OCI-M2 (cell line): Measurements from ENCODE around the gene NBEA.

Experiments
- DNase-seq: peaks from one replicate; lab custom pipeline; 2025; ENCODE audit not compliant: unreplicated experiment; lab: John Stamatoyannopoulos, UW

NBEA gene

GRCh38 chr13:35256459-35257148 lies 314.5 kb downstream of the NBEA start:
- no peak for DNase-seq

DNA sequence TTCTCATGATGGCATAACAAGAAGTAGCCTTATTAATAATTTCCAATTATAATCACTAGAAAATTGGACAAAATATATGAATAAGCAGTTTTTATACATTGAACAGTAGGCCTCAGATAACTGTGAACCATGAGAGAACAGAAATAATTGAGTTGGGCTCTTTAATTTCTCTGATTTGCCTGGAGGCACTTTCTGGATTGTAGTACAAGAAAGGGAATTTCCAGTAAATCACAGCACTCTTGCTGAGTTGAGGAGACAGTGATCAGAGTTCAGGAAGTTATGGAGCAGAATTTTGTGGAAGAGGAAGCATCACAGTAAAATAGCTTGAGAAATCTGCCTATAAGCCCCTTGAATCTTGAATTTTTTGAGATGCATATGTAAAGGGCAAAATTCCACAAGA lies 318.2 kb downstream of the NBEA start:
- DNase-seq, result no peak

GRCh38 chr13:35266412-35266811 lies 324.3 kb downstream of the NBEA start:
- no peak for DNase-seq

GRCh38 chr13:35278917-35279316 lies 336.8 kb downstream of the NBEA start:
- no peak for DNase-seq

DNA sequence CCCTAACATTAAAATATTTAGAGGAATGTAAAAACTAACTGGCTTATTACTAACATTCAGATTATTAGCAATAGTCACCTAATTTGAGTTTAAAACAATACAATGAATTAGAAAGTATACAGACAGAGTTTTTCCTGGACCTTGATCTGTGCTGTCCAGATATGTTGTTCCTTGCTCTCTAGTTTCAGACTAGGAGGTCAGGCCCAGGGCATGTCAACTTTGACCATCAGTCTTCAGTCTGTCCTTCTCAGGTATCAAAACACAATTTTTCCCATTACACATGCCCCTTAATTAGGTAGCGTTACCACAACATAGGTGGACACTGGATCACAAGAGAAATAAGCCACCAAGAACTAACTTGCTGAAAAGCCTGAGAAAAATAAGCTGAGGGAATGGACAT lies 337.4 kb downstream of the NBEA start:
- DNase-seq, result no peak

DNA sequence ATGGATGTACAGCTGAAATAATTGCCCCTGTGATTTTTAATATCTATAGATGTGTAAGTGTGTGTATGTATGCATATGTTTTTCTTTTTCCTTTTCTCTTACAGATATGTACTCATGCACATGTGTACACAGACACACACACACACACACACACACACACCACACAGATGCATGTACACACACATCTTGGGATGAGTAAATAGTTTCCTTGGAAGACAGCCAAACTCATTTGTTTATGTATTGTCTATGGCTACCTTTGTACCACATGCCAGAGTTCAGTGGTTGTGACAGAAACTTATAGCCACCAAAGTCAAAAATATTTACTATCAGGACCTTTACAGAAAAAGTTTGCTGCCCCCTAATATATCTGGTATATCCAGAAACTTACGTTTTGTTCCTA lies 341.8 kb downstream of the NBEA start:
- DNase-seq, result no peak

- no peak for DNase-seq
Measured at GRCh38 chr13:35285677-35286076, 343.6 kb downstream of the NBEA start.

DNA sequence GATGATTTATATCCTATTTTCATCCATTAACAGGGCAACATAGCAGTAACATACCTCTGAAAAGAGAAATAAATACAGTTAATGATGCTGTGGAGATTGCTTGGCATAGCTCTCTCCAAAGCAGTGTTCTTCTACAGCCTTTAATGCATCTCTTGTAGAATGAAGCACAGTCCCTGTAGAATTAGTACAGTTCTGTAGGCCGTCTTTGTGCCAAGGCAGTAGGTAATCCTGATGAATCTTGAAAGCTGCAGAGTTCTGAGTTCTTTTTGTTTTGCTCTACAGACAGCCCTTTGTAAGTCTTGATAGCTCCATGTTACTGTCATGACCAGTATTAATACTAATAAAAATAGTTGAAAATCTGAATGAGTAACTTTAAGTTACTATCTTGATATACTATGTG lies 350.3 kb downstream of the NBEA start:
- DNase-seq, result no peak

- no peak for DNase-seq
Measured at GRCh38 chr13:35293579-35294226, 351.6 kb downstream of the NBEA start.

DNA sequence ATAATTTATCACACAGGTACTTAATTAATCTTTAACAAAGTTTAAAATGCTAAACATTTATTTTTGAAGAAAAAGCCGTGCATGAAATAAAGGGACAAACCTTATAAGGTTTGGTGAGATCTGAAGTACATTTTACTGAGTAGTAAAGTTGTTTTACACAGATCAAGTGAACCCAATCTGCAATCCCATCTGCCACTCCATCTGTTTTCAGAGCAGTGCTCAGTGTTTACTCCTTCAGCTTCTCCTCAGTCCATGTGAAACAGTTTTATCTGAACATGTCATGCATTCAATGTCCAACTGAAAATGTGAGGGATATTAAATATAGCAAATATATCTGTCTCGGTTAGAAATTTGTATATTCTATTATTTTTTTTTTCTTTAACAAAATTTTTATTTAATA lies 367.6 kb downstream of the NBEA start:
- peak; percentile 19 for DNase-seq

DNA sequence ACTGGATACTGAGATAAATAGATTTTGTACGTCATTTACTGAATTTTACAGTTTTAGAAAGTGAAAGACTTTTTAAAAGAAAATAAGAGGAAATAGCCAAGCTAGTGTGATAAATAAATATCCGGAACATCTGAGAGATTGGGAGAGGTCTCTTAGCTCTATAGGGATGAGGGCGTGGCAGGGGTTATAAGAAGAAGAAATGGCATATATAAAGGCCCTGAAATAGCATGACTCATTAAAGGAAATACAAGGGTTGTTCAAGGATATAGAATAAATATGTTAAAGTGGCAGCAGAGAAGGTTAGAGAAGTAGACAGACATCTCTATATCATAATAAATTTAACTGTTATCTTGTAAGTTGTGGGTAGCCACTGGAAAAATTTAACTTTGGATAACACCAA lies 390.1 kb downstream of the NBEA start:
- no peak for DNase-seq

- DNase-seq, result no peak
Measured at GRCh38 chr13:35333157-35333556, 391.1 kb downstream of the NBEA start.

- DNase-seq, result no peak
Measured at GRCh38 chr13:35342440-35342839, 400.4 kb downstream of the NBEA start.

DNA sequence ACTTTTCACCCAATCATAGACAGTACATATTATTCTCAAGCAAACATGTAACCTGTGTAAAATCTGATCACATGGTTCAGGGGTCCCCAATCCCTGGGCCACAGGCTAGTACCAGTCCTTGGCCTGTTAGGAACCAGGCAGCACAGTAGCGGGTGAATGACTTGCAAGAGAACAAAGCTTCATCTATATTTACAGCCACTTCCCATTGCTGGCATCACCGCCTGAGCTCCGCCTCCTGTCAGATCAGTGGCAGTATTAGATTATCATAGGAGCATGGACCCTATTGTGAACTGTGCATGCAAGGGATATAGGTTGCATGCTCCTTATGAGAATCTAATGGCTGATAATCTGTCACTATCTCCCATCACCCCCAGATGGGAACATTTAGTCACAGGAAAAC lies 401.3 kb downstream of the NBEA start:
- no peak for DNase-seq

DNA sequence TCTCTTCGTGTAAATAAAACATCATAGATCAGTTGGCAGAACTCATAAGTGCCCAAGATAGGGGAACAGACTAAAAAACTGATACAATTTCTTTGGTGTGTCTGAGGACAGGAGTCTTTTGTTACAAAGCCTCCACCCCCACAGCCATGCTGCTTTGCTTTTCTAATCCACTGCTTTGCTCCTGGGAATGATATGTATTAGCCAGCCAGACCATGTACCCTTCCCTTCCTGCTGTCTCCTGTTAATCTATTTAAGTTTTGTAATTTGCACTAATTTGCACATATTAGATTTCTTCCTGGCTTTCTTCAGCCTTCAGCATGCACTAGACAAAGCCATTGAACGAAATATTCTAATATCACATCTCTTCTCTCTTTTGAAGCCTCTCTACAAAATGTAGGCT lies 403.9 kb downstream of the NBEA start:
- no peak for DNase-seq

- no peak for DNase-seq
Measured at GRCh38 chr13:35346494-35346893, 404.4 kb downstream of the NBEA start.

DNA sequence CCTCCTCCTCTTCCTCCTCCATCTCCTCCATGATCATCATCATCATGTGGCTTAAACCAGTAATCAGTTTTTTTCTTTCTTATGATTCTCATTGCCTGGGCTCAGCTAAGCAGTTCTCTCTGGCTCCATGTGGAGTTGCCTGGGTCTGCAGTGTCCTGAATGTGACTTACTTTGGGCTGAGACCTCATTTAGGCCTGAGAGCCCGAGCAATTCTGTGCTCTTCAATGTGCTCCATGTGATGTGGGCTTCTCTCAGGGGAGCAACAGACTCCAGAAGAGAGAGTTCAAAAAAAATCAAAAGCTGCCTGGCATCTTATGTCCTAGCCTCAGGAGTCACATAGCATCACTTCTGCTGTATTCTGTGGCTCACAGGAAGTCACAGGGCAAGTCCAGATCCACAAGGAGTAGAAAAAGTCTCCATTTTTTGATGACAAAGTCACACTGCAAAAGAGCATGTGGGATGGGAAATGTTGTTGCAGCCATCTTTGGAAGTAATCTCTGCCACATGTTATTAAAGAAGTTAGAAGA lies 405.7 kb downstream of the NBEA start:
- no peak for DNase-seq

GRCh38 chr13:35349052-35349451 lies 407.0 kb downstream of the NBEA start:
- DNase-seq, result no peak

DNA sequence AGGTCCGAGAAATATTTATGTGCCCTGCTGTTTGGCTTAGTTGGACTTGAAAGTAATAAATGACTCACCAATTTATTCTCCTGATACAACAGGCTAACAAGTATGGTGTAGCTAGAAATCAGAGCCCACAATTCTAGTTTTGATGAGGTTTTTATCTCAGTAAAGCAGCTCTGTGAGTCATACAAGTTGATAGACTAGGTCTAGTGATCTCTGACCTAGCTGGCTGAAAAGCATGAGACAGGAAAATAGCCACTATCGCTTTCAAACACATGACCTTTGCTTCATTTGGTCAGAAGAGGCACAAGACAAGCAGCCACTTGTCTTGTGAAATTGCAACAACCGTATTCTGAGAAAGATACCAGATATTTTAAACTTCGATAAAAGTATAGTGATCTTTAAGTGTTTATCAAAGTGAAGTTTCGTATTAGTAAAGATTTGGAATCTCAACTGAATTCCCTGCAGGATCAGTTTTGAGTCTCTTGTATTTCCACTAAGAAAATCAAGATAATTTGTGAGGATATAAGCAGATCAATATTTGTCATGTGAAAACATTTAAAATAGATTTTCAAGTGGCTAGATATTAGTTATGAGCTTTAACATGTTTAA lies 407.7 kb downstream of the NBEA start:
- peak; percentile 45 for DNase-seq

GRCh38 chr13:35354285-35354684 lies 412.2 kb downstream of the NBEA start:
- no peak for DNase-seq

DNA sequence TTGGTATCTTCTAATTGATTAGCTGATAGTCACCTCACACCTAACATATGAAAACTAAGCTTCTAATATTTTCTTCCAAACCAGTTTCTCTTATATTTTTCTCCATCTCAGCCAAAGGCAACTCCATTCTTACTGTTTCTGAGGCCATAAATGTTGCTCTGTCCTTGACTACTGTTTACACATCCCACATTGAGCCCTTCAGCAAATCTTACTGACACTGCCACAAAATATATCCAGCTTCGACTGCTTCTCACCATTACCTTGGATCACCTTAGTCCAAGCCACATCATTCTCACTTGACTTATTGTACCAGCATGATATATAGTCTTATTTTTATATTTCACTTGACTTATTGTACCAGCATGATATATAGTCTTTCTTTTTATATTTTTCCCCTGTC lies 412.8 kb downstream of the NBEA start:
- no peak for DNase-seq

- no peak for DNase-seq
Measured at GRCh38 chr13:35356572-35356971, 414.5 kb downstream of the NBEA start.
